ENCODE results near the gene POMP. TPM values are rescaled to one million over a fixed set of nuclear protein-coding genes. Genes with fewer than 3 reads are reported as not detected.

The POMP gene
- total RNA-seq, 1 donor from 2014 or later, result 98.9 TPM

- no peak for DNase-seq (ENCODE audit: low spot score)
- TF ChIP-seq EZH2 (IDR thresholded peaks at IDR 0.05) (no peak), CTCF (IDR thresholded peaks at IDR 0.05) (no peak), EZH2phosphoT487 (IDR thresholded peaks at IDR 0.05) (no peak)
- peaks cover 4% of the 10 kb centered on the region for H3K4me1 ChIP-seq
- H3K4me2 ChIP-seq, result no peak overlapping the region
- H3K27ac Mint-ChIP-seq, result no peak overlapping the region
- H3K9ac ChIP-seq, result no peak overlapping the region
- H3K36me3 ChIP-seq, result no peaks in the 10 kb centered on the region
- H3K36me3 Mint-ChIP-seq, result no peaks in the 10 kb centered on the region
- H2AFZ ChIP-seq (replicated peaks), result no peak overlapping the region
- no peaks in the 10 kb centered on the region for H3K9me3 Mint-ChIP-seq
- H3K4me1 Mint-ChIP-seq, result no peaks in the 10 kb centered on the region
- H3K9me3 ChIP-seq (ENCODE audit: low read depth), result no peaks in the 10 kb centered on the region
- peaks cover 2% of the 10 kb centered on the region for H3K27me3 Mint-ChIP-seq (ENCODE audit: insufficient read depth, low read depth)
- no peaks in the 10 kb centered on the region for H3K27me3 ChIP-seq
- no peaks in the 10 kb centered on the region for H4K20me1 ChIP-seq (ENCODE audit: low read depth)
- H3K4me3 Mint-ChIP-seq, result no peak overlapping the region
- no peak overlapping the region for H3K27ac ChIP-seq
- H3K4me3 ChIP-seq, result no peak overlapping the region
- H3F3A ChIP-seq (ENCODE audit: low read depth), result no peaks in the 10 kb centered on the region
- no peaks in the 10 kb centered on the region for H3K79me2 ChIP-seq (ENCODE audit: low read depth)
These were observed 17.4 kb upstream of the POMP start for GRCh38 chr13:28641600-28641926.

GRCh38 chr13:28650284-28650683 lies 8.6 kb upstream of the POMP start:
- Mint-ChIP-seq H3K4me3 (no peak overlapping the region), H3K27me3 (ENCODE audit: insufficient read depth, low read depth) (peaks cover 2% of the 10 kb centered on the region), H3K4me1 (no peaks in the 10 kb centered on the region), H3K9me3 (no peaks in the 10 kb centered on the region), H3K27ac (no peak overlapping the region), H3K36me3 (peaks cover 5% of the 10 kb centered on the region)
- H3K9me3 ChIP-seq (ENCODE audit: low read depth), result no peaks in the 10 kb centered on the region
- no peaks in the 10 kb centered on the region for H3F3A ChIP-seq (ENCODE audit: low read depth)
- H3K4me3 ChIP-seq, result no peak overlapping the region
- H3K4me2 ChIP-seq, result no peak overlapping the region
- no peak for DNase-seq (ENCODE audit: low spot score)
- H3K36me3 ChIP-seq, result no peaks in the 10 kb centered on the region
- H3K79me2 ChIP-seq (ENCODE audit: low read depth), result peaks cover 5% of the 10 kb centered on the region
- H3K27me3 ChIP-seq, result no peaks in the 10 kb centered on the region
- H3K9ac ChIP-seq, result no peak overlapping the region
- no peak overlapping the region for H2AFZ ChIP-seq (replicated peaks)
- TF ChIP-seq EZH2phosphoT487 (IDR thresholded peaks at IDR 0.05), result no peak
- no peak for TF ChIP-seq CTCF (IDR thresholded peaks at IDR 0.05)
- no peak for TF ChIP-seq EZH2 (IDR thresholded peaks at IDR 0.05)
- no peaks in the 10 kb centered on the region for H4K20me1 ChIP-seq (ENCODE audit: low read depth)
- H3K27ac ChIP-seq, result no peak overlapping the region
- H3K4me1 ChIP-seq, result no peaks in the 10 kb centered on the region

- no peaks in the 10 kb centered on the region for H3K4me1 ChIP-seq
- no peak overlapping the region for H3K4me3 Mint-ChIP-seq
- H3K79me2 ChIP-seq (ENCODE audit: low read depth), result peaks cover 21% of the 10 kb centered on the region
- no peaks in the 10 kb centered on the region for H3K9me3 Mint-ChIP-seq
- H3K9me3 ChIP-seq (ENCODE audit: low read depth), result no peaks in the 10 kb centered on the region
- H3F3A ChIP-seq (ENCODE audit: low read depth), result no peaks in the 10 kb centered on the region
- no peak for DNase-seq (ENCODE audit: low spot score)
- H3K27me3 Mint-ChIP-seq (ENCODE audit: insufficient read depth, low read depth), result peaks cover 2% of the 10 kb centered on the region
- H3K4me3 ChIP-seq, result no peak overlapping the region
- H3K36me3 ChIP-seq, result no peaks in the 10 kb centered on the region
- H3K27me3 ChIP-seq, result no peaks in the 10 kb centered on the region
- TF ChIP-seq EZH2phosphoT487 (IDR thresholded peaks at IDR 0.05) (no peak), CTCF (IDR thresholded peaks at IDR 0.05) (no peak)
- no peak overlapping the region for H3K9ac ChIP-seq
- no peak overlapping the region for H3K4me2 ChIP-seq
- H3K36me3 Mint-ChIP-seq, result peaks cover 5% of the 10 kb centered on the region
- no peak overlapping the region for H2AFZ ChIP-seq (replicated peaks)
- peaks cover 5% of the 10 kb centered on the region for H3K4me1 Mint-ChIP-seq
- no peak overlapping the region for H3K27ac ChIP-seq
- H4K20me1 ChIP-seq (ENCODE audit: low read depth), result peaks cover 10% of the 10 kb centered on the region
- H3K27ac Mint-ChIP-seq, result no peak overlapping the region
These were observed 7.0 kb upstream of the POMP start for GRCh38 chr13:28651810-28652401.
